Endometrial microvascular endothelial cells (primary cell): ENCODE measurements around the gene VPS37B. TPM values are rescaled to one million over a fixed set of nuclear protein-coding genes. Genes with fewer than 3 reads are reported as not detected.
"Not testable (repeated sequence)": the region's sequence is repeated elsewhere in the genome, so short reads cannot be mapped to it uniquely, and the experiment has no call there.

ENCODE experiments used
- in situ Hi-C: cut with HindIII; loops from 2 replicates; pipeline ENCODE4 v1.10.0; 2017; ENCODE audit warnings: low sequenced_read_pairs, low pct_unique_long_range_greater_than_20kb; ENCODE audit errors: inconsistent ontology term
- total RNA-seq: library from RNA; depleted of rRNA; stranded (reverse); fragments of >200 nt; gene quantifications from one replicate; pipeline ENCODE4 v1.2.3, GENCODE V29; 2015; ENCODE audit errors: inconsistent ontology term

The VPS37B gene
- total RNA-seq, 1 donor from 2014 or later = 29.5 TPM

DNA sequence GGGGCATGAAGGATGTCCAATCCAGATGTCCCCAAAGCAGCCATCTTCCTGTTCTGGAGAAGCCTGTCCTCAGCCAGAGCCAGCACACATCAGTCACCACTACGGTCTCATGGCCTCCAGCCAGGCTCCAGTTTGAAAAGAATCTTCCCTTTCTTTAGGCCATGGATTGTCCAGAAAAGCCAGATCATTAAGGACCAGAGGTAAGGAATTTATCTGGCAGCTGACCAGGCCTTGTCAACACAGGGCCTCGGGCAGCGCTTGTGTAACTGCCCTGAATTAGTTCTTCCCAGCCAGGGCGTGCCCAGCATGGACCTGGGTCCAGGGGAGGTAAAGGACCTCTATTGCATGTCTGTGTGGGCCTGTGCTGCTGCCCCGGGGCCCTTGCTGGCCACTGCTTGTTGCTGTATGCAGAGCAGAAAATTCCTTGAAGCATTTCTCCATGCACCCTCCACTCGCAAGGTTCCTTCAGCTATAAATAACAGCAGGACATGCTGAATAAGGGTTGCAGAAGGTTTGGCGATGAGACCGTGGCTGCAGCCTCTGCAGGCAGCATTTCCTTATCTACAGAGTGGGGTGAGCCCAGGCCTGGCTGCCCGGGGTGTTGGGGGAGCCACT, 21.7 kb upstream of the VPS37B start:
- in situ Hi-C loops = no loop called here

DNA sequence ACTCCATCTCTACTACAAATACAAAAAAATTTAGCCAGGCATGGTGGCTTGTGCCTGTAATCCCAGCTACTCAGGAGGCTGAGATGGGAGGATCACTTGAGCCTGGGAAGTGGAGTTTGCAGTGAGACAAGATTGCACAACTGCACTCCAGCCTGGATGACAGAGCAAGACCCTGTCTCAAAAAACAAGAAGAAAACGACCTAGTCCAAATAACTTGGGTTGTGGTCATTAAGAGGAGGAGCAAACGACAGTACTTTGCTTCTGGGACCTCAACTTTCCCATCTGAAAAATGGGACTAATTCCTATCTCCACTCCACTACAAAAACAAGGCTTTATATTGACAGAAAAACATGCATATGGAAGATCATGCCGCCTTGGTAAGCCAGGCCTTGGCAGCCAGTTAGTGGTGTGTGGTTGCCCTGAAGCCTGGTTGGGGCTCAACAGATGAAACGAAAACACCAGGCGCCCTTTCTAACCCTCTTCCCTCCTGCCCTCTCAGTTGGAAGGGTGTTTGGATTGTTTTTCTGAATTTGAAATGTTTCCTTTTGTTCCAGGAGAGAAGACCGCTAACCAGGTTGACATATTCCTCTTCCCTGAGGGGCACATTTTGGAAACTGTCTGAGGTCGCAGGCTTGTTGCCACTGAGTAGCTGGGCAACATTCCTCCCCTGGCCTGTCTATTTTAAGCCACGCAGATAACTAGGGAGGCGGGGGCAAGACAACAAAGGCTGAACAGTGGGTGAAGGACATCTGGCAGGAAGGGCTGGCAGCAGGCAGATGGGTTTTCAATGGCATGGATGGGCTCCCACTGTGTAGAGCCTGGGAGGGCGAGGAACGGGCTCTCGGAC, 13.7 kb upstream of the VPS37B start:
- in situ Hi-C loops = no loop called here

DNA sequence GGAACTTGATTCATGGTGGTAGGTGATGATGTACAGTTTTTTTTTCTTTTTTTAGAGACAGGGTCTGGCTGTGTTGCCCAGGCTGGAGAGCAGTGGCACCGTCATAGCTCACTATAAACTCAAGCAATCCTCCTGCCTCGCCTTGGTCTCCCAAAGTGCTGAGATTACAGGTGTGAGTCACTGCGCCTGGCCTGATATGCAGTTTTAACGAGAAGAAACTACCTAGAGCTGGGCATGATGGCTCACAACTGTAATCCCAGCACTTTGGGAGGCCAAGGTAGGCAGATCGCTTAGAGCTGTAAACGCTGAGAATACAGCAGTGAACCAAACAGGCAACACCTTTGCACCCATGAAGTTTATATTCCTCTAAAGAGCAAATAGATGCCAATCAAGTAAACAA, 13.0 kb upstream of the VPS37B start:
- in situ Hi-C loops = no loop called here

DNA sequence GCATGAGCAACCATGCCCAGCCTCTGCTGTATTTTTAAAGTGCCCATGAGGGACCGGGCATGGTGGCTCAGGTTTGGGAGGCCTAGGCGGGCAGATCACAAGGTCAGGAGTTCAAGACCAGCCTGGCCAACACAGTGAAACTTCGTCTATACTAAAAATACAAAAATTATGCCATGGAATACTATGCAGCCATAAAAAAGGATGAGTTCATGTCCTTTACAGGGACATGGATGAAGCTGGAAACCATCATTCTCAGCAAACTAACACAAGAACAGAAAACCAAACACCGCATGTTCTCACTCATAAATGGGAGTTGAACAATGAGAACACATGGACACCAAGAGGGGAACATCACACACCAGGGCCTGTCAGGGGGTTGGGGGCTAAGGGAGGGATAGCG, 9.3 kb upstream of the VPS37B start:
- in situ Hi-C loops = not testable (repeated sequence)

DNA sequence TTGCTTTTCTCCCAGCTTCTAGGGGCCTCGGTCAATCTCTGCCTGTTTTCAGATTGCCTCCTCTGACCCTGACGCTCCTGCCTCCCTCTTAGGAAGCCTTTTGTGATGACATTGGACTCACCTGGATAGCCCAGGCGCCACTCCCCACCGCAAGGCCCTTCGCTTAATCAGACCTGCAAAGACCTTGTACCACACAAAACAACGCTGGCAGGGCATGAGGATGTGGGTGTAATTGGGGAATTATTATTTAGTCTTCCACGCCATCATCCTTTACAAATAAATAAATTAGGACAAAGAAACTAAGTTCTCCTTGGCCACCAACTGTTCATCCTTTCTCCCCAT, 7.7 kb upstream of the VPS37B start:
- in situ Hi-C loops = no loop called here

DNA sequence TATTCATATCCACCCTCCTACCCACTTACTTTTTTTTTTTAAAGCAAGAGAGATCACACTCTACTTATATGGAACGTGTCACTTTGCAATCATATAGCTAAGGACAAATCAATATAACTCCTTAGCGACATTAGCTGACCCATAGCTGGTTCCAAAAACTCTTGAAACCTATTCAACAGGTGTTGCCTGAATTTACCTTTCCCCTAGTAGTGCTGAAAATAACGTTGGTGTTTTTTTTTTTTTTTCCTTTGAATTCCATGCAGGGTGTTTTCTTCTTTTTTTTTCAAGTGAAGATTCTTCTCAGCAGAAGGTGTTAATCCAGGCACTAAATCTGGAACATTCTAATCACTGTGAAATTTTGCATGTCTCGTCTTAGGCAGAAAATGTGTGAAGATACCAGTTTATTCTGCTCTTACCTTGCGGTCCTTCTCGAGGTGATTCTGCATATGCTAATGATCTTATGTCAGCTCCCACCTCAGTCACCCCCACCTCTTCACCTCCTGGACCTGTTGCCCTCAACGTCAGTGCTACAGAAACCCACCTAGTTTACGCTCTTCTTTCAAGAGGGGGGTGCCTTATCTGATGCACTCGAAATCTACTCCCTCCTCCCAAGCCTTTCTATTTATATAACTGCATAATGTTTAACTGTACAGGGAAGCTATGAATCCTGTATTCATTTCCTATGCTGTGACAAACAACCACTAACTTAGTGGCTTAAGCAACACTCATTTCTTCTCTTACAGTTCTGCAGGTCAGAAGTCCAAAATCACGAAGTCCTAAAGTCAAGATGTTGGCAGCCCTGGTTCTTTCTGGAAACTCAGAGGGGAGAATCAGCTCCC, 7.1 kb upstream of the VPS37B start:
- in situ Hi-C loops = no loop called here

DNA sequence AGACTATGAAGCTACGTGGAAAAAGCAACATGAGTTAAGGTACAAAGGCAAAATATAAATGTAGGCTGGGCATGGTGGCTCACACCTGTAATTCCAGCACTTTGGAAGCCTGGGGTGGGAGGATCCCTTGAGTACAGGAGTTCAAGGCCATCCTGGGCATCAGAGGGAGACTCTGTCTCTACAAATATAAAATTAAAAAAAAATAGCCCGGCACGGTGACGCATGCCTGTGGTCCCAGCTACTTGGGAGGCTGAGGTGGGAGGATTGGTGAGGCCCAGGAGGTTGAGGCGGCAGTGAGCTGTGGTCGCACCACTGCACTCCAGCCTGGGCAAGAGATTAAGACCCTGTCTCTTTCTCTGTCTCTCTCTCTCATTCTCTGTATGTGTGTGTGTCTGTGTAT, 4.0 kb upstream of the VPS37B start:
- in situ Hi-C loops = no loop called here

DNA sequence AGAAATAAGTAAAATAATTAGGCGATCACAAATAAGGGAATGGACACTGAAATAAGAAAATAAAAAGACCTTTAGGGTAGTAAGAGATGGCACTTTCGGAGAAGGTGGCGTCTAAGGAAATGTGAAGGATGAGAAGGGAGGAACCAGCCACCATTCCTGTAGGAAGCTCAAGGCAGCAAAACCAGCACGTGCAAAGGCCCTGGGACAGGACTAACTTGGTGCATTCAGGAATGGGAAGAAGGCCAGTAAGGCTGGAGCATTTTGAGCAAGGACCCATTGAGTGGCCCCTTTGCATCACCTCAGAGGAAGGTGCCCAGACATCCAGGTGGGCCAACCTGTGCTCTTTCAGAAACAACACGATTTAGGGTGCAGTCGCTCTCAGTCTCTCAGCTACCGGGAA, 738 bp upstream of the VPS37B start:
- in situ Hi-C loops = no loop called here

DNA sequence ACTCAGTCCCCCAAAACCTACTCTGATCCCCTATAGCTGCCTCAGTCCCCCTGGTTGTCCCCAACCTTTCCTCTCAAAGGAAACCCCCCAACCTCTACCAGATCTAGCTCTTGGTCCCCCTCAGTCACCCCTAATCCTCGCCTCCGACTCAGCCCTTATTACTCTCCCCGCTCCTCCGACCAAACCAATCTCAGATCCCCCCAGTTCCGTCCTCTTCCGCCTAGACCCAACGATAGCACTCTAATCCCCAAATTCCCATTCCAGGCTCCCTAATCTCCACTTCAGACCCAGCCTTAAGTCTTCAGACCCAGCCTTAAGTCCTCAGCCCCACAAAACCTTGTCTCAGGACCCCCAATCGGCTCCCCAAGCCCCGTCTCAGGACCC, 612 bp downstream of the VPS37B start:
- in situ Hi-C loops = no loop called here

DNA sequence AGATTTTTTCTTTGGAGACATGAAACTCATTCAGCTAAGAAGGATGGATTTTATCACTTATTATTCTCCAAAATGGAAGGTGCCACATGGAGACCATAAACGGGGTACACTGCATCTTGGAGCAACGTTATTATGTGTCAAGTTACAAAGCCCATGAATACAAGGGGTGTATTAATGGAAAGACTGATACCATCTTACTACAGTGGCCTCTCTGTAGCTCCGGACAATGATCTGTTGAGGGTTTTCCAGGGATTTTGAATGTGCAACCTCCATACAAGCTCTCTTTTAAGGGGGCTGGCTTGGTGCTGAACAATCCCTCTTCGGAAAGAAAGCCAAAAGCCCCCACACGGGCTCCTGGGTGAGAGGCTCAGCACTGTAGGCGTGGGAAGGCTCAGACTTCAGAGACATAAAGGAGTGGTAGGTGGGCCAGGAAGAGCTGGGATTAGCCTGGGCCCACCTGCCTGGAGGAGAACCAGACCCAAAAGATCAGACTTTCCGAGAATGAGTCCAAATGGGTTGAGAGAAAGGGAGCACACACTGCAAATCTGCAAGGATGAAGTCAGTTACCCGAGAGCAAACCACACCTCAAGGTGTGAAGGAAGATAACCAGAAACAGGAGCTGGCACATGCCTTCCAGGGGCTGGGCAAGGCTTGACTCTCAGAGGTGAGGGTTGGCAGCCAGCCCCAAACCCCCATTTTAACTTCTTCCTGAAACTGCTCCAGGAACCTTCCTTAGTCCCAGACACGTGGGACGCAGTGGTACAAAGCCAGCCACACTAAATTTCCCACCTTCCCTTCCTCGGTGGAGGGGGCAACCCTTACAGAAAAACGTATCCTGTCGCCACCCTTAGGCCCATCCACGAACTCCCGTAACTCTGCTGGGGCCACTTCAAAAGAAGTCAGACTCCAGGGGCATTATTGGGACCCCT, 1.5 kb downstream of the VPS37B start:
- in situ Hi-C loops = no loop called here

DNA sequence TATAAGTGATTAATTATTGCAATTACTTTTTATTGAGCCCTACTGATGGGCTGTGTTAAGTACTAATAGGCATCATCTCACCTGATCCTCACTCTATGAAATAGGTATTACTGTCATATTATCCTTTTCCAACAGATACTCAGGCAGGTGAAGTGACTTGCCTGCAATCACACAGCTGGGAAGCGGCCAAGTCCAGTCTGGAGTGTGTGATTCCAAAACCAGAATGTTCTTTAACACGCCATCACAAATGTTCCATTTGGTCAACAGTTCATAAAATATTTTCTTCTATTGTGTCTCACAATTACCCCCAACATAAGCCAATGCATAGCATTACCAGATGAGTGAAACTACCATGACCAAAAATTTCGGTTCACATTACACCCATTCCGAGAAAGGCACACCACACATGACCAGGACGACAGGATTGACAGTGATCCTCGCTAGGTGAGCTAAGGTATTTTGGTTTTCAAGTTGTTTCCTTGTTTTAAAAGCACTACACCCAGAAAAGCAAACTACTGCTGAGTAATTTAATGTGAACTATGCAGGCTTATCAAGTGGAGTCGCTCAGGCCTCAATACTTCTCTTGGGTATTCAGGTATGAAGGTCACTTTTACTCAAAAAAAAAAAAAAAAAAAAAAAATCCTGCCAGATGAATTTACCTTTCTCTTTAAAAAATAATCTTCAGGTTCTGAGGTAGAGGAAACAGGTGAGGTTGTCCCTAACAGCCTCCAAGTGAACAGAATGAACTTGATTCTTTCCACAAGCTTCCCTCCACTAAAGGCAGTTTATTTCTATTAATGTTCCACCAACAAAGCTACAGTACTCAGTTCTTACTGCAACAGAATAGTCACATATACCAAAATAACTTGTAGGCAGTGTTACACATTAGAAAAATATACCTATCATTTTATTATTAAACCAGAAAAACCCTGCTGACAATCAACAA, 2.4 kb downstream of the VPS37B start:
- in situ Hi-C loops = no loop called here

DNA sequence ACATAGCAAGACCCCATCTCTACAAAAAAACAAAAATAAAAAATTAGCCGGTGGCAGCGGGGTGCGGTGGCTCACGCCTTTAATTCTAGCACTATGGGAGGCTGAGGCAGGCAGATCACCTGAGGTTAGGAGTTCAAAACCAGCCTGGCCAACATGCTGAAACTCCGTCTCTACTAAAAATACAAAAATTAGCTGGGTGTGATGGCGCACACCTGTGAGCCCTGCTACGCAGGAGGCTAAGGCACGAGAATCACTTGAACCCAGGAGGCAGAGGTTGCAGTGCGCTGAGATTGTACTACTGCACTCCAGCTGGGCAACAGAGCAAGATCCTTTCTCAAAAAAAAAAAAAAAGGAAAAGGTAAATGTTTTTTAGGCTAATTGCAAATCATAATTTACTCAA, 3.2 kb downstream of the VPS37B start:
- in situ Hi-C loops = not testable (repeated sequence)

DNA sequence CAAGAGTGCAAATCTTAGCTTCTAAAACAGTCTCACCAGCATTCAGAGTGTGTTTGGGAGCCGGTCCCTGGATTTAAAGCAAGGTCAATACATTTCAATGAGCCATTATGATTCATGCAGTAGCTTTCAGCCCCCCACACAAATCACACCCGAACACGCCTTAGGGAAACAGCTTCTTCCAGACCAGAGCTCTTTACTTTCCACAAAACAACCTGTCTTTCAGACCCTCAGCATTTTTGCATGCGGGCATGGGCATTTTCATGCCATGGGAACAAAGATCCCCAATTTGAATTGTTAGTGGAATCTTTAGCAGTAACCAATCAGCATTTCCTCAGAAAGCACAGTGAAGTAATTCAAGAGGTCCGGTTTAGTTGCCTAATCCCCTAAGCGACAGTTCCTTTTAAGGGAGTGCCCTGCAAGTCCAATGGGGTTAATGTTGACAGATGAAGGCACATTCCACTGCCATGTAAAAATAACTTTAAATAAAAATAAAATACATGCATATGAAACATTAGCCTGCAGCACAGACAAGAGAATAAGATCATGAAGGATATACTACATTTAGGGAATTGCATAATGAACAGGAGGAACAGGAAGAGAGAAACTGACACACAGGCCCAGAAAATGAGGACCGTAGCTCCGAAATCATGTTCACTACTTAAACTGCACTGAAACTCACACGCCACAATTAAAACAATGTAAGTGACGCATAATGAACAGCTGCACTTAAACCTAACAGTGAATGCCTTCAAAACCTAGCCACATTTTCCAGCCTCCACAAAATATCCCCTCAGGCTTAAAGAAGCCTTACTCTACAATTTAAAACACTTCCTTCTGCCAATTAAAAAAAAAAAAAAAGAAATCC, 4.0 kb downstream of the VPS37B start:
- in situ Hi-C loops = no loop called here

DNA sequence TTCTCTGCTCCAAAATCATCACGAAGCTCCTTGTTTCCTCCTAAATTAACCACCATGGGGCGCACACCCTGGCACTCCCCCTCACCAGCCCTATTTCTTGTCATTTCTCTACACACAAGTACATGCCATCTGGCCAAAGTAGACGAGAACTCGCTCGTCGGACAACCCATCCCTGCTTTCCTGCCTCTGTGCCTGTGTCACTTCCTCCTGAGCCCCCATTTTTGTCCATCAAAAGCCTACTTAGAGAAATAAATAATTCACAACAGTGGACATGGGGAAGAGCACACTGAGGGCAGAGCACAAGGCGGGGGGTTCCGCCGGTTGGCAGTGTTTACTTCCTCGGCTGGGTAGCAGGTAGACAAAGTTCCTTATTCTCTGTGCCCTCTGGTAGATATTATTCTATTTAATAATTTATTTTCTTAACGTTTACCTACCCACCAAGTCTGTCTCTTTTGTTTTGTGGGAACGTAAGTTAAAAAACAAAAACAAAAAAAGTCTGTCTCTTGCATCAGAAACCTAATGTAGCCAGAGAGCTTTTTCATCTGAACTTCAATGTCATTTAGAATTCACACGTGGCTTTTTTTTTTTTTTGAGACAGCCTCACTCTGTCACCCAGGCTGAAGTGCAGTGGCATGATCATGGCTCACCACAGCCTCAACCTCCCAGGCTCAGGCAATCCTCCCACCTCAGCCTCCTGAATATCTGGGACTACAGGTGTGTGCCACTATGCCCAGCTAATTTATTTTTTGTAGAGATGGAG, 6.0 kb downstream of the VPS37B start:
- in situ Hi-C loops = no loop called here

DNA sequence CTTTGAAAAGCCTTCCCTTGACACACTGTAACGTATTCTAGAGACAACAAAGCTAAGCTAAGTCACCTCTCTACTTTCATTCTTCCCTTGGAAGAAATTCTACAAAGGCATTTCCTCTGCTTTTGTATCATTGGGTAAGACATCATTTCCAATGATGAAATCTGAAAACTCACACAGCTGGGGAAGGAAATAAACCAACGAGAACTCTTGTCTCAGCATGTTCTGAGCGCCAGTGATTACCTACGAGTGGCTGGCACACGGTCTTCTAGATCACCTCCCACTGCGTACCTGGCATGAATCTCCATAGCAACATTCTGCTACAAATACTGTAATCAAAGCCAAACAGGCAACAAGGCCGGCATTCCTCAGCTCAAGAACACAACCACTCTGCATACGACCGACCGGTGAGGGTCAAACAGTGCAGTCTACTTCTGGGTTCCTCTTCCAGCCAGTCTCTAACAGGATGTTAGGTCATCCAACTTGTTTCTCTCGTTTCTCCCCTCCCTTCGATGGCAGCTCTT, 7.6 kb downstream of the VPS37B start:
- in situ Hi-C loops = no loop called here

DNA sequence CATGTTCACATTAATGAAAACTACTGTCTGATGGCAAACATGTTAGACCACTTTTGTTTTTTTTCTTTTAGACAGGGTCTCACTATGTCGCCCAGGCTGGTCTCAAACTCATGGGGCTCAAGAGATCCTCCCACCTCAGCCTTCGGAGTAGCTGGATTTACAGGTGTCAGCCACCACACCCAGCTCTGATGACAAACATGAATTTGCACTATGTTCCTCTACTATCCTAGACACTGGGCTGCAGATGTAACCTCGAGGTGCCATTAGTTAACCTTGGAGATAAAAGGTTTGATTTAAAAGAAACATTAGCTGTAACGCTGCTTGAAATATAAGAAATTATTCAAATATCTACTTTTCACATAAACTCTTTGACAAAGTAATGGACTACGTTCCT, 8.1 kb downstream of the VPS37B start:
- in situ Hi-C loops = no loop called here
